Smooth muscle cell (in vitro differentiated cells): ENCODE results near the gene UQCR10. TPM values are rescaled to one million over a fixed set of nuclear protein-coding genes. Genes with fewer than 3 reads are reported as not detected.

Experiments used
- DNase-seq: peaks from one replicate; lab custom pipeline; 2025; ENCODE audit not compliant: unreplicated experiment; lab: John Stamatoyannopoulos, UW
- H2AFZ ChIP-seq: fragments of 200-600 bp; sonication (generic); 2 replicates; pipeline ENCODE4 v1.6.0; 2016; ENCODE audit warnings: antibody characterized with exemption, low read depth, mild to moderate bottlenecking
- H3F3A ChIP-seq: fragments of 200-600 bp; sonication (generic); 2 replicates; pipeline ENCODE4 v1.6.0; 2017; ENCODE audit warnings: antibody characterized with exemption, low read depth
- H3K27ac ChIP-seq: fragments of 200-600 bp; sonication (generic); 2 replicates; pipeline ENCODE4 v1.5.1; 2016; ENCODE audit warnings: low read depth, mild to moderate bottlenecking
- H3K27me3 ChIP-seq: fragments of 200-600 bp; sonication (generic); 2 replicates; pipeline ENCODE4 v1.6.1; 2016; ENCODE audit warnings: low read depth, mild to moderate bottlenecking
- H3K36me3 ChIP-seq: fragments of 200-600 bp; sonication (generic); 2 replicates; pipeline ENCODE4 v1.5.1; 2016; ENCODE audit warnings: low read depth
- H3K4me1 ChIP-seq: fragments of 200-600 bp; sonication (generic); 2 replicates; pipeline ENCODE4 v1.5.1; 2016; ENCODE audit warnings: low read depth
- H3K4me2 ChIP-seq: fragments of 200-600 bp; sonication (generic); 2 replicates; pipeline ENCODE4 v1.6.0; 2016; ENCODE audit warnings: mild to moderate bottlenecking
- H3K4me3 ChIP-seq: fragments of 200-600 bp; sonication (generic); 2 replicates; pipeline ENCODE4 v1.5.1; 2016; ENCODE audit warnings: mild to moderate bottlenecking
- H3K79me2 ChIP-seq: fragments of 200-600 bp; sonication (generic); 2 replicates; pipeline ENCODE4 v1.6.0; 2016; ENCODE audit warnings: low read depth, mild to moderate bottlenecking
- H3K9ac ChIP-seq: fragments of 200-600 bp; sonication (generic); 2 replicates; pipeline ENCODE4 v1.6.0; 2016; ENCODE audit warnings: low read depth
- H3K9me3 ChIP-seq: fragments of 200-600 bp; sonication (generic); replicated peaks from 2 replicates; pipeline ENCODE4 v1.5.1; 2016; ENCODE audit warnings: low read depth
- H4K20me1 ChIP-seq: fragments of 200-600 bp; sonication (generic); 2 replicates; pipeline ENCODE4 v1.6.0; 2016; ENCODE audit warnings: low read depth
- CTCF ChIP-seq: fragments of 200-600 bp; sonication (generic); IDR thresholded peaks from 2 replicates; pipeline ENCODE4 v1.5.1; 2017; ENCODE audit warnings: borderline replicate concordance, mild to moderate bottlenecking, antibody characterized with exemption; ENCODE audit not compliant: insufficient read depth, poor library complexity, severe bottlenecking
- WGBS: methylation state at CpG from one replicate; pipeline ENCODE4 v1.1.7; 2016; ENCODE audit warnings: low lambda C conversion rate; 5-methylcytosine and 5-hydroxymethylcytosine counted together
- polyA plus RNA-seq: library from polyadenylated mRNA; unstranded; fragments of >200 nt; fragmentation: Nextera tagmentation; extraction: Ambion mirVana; gene quantifications from 2 replicates; pipeline ENCODE4 v1.2.1, GENCODE V29; 2016
- total RNA-seq: library from RNA; depleted of rRNA; stranded (reverse); fragments of >200 nt; gene quantifications from 2 replicates; pipeline ENCODE4 v1.2.3, GENCODE V29; 2014

The UQCR10 gene
- total and polyA plus RNA-seq, 2 experiments from 2014 or later = 102 to 296 TPM

GRCh38 chr22:29782061-29782845, 15.1 kb downstream of the UQCR10 start:
- WGBS = 79% methylated on average over 7 of the region's 7 CpGs
- Histone ChIP-seq H3K4me3 (no peak overlapping the region), H4K20me1 (no peaks in the 10 kb centered on the region), H3F3A (no peaks in the 10 kb centered on the region), H3K4me2 (peak overlapping the region; percentile 50), H3K27ac (peak overlapping the region; percentile 91), H3K4me1 (peaks cover 14% of the 10 kb centered on the region), H2AFZ (no peak overlapping the region), H3K9ac (no peak overlapping the region), H3K36me3 (no peaks in the 10 kb centered on the region), H3K27me3 (no peaks in the 10 kb centered on the region), H3K79me2 (no peaks in the 10 kb centered on the region), H3K9me3 (no peaks in the 10 kb centered on the region)
- DNase-seq = no peak
- TF ChIP-seq CTCF = no peak

- H3K27ac ChIP-seq = peak overlapping the region; percentile 49
- no peak overlapping the region for H3K9ac ChIP-seq
- no peaks in the 10 kb centered on the region for H3K79me2 ChIP-seq
- H3K9me3 ChIP-seq = no peaks in the 10 kb centered on the region
- WGBS = 55% methylated on average over 9 of the region's 9 CpGs
- DNase-seq = no peak
- H3K36me3 ChIP-seq = no peaks in the 10 kb centered on the region
- no peak for TF ChIP-seq CTCF
- no peak overlapping the region for H2AFZ ChIP-seq
- no peaks in the 10 kb centered on the region for H4K20me1 ChIP-seq
- H3K27me3 ChIP-seq = no peaks in the 10 kb centered on the region
- H3F3A ChIP-seq = no peaks in the 10 kb centered on the region
- H3K4me3 ChIP-seq = no peak overlapping the region
- no peak overlapping the region for H3K4me2 ChIP-seq
- H3K4me1 ChIP-seq = peaks cover 9% of the 10 kb centered on the region
Observed at GRCh38 chr22:29784451-29785361, 17.5 kb downstream of the UQCR10 start.

- peaks cover 6% of the 10 kb centered on the region for H3K4me1 ChIP-seq
- H3K9ac ChIP-seq = no peak overlapping the region
- peaks cover 4% of the 10 kb centered on the region for H3K36me3 ChIP-seq
- TF ChIP-seq CTCF = no peak
- no peaks in the 10 kb centered on the region for H4K20me1 ChIP-seq
- no peaks in the 10 kb centered on the region for H3F3A ChIP-seq
- no peaks in the 10 kb centered on the region for H3K27me3 ChIP-seq
- DNase-seq = no peak
- no peaks in the 10 kb centered on the region for H3K79me2 ChIP-seq
- no peak overlapping the region for H3K27ac ChIP-seq
- H3K4me2 ChIP-seq = no peak overlapping the region
- WGBS = 65% methylated on average over 5 of the region's 5 CpGs
- no peak overlapping the region for H3K4me3 ChIP-seq
- H3K9me3 ChIP-seq = no peaks in the 10 kb centered on the region
- H2AFZ ChIP-seq = no peak overlapping the region
Observed at GRCh38 chr22:29786031-29786430, 18.9 kb downstream of the UQCR10 start.
